ENCODE results near the gene DEF6. TPM values are rescaled to one million over a fixed set of nuclear protein-coding genes. Genes with fewer than 3 reads are reported as not detected.

The DEF6 gene
- total and polyA plus RNA-seq, 2 of the 13 experiments (the other 11 are each of a cell fraction or from before 2014, with no cell fraction given) = 5.2 to 10.0 TPM

DNA sequence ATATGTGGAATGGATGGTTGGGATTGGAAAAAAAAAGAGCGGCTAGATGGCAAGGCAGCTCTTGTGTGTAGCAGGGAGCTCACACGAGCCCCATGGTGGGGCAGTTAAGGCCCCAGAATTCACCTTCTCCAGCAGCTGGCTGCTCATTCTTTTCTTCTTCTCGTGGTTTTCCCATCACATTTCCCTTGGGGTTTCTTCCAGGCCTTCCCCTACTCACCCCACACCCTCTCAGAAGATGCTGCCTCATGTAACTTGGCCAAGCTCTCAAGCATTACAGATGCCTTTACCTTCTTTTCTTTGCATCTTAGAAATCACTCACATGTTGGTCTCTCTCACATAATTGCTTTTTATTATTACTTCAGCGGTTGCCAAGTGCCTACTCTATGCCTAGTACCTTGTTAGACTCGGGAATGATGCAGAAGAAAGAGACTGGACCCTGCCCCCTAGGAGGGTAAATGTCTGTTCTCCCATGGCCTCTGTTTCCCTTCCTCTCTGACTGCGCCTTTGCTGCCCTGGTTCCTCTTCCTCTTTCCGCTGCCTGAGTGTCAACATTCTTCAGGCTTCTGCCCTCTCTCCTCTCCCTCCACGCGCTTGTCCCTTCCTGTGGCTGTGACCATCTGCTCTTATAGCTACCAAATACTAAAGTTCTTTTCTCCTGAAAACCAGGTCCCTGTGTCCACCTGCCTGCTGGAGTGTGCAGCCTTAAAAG lies 73.3 kb downstream of the DEF6 start (continued):
- TF ChIP-seq, protein P1, sequence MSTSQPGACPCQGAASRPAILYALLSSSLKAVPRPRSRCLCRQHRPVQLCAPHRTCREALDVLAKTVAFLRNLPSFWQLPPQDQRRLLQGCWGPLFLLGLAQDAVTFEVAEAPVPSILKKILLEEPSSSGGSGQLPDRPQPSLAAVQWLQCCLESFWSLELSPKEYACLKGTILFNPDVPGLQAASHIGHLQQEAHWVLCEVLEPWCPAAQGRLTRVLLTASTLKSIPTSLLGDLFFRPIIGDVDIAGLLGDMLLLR (CRISPR knock-in tag; IDR thresholded peaks at IDR 0.05) = no peak
- TF ChIP-seq FOSL2 (CRISPR knock-in tag; IDR thresholded peaks at IDR 0.05) (no peak), ELF3 (CRISPR knock-in tag; IDR thresholded peaks at IDR 0.05) (peak; percentile 48; the same call in 1 of the 2 replicates), ZNF496 (CRISPR knock-in tag; IDR thresholded peaks at IDR 0.05; ENCODE audit: insufficient replicate concordance) (no peak), KDM4B (CRISPR knock-in tag; IDR thresholded peaks at IDR 0.05) (no peak), CHD4 (IDR thresholded peaks at IDR 0.05; ENCODE audit: borderline replicate concordance, low read length) (no peak), ETV6 (CRISPR knock-in tag; conservative IDR thresholded peaks at IDR 0.05) (0 out of 2 replicates have a peak, but pooled peaks have one; percentile 20), MIER3 (CRISPR knock-in tag; IDR thresholded peaks at IDR 0.05; ENCODE audit: borderline replicate concordance) (0 out of 2 replicates have a peak, but pooled peaks have one; percentile 13)
- TF ChIP-seq, protein P2, sequence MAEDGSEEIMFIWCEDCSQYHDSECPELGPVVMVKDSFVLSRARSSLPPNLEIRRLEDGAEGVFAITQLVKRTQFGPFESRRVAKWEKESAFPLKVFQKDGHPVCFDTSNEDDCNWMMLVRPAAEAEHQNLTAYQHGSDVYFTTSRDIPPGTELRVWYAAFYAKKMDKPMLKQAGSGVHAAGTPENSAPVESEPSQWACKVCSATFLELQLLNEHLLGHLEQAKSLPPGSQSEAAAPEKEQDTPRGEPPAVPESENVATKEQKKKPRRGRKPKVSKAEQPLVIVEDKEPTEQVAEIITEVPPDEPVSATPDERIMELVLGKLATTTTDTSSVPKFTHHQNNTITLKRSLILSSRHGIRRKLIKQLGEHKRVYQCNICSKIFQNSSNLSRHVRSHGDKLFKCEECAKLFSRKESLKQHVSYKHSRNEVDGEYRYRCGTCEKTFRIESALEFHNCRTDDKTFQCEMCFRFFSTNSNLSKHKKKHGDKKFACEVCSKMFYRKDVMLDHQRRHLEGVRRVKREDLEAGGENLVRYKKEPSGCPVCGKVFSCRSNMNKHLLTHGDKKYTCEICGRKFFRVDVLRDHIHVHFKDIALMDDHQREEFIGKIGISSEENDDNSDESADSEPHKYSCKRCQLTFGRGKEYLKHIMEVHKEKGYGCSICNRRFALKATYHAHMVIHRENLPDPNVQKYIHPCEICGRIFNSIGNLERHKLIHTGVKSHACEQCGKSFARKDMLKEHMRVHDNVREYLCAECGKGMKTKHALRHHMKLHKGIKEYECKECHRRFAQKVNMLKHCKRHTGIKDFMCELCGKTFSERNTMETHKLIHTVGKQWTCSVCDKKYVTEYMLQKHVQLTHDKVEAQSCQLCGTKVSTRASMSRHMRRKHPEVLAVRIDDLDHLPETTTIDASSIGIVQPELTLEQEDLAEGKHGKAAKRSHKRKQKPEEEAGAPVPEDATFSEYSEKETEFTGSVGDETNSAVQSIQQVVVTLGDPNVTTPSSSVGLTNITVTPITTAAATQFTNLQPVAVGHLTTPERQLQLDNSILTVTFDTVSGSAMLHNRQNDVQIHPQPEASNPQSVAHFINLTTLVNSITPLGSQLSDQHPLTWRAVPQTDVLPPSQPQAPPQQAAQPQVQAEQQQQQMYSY (CRISPR knock-in tag; IDR thresholded peaks at IDR 0.05) = no peak
- TF ChIP-seq, protein P3, sequence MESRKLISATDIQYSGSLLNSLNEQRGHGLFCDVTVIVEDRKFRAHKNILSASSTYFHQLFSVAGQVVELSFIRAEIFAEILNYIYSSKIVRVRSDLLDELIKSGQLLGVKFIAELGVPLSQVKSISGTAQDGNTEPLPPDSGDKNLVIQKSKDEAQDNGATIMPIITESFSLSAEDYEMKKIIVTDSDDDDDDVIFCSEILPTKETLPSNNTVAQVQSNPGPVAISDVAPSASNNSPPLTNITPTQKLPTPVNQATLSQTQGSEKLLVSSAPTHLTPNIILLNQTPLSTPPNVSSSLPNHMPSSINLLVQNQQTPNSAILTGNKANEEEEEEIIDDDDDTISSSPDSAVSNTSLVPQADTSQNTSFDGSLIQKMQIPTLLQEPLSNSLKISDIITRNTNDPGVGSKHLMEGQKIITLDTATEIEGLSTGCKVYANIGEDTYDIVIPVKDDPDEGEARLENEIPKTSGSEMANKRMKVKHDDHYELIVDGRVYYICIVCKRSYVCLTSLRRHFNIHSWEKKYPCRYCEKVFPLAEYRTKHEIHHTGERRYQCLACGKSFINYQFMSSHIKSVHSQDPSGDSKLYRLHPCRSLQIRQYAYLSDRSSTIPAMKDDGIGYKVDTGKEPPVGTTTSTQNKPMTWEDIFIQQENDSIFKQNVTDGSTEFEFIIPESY (CRISPR knock-in tag; IDR thresholded peaks at IDR 0.05) = peak; percentile 58; the same call in 1 of the 2 replicates
- TF ChIP-seq, protein P4, sequence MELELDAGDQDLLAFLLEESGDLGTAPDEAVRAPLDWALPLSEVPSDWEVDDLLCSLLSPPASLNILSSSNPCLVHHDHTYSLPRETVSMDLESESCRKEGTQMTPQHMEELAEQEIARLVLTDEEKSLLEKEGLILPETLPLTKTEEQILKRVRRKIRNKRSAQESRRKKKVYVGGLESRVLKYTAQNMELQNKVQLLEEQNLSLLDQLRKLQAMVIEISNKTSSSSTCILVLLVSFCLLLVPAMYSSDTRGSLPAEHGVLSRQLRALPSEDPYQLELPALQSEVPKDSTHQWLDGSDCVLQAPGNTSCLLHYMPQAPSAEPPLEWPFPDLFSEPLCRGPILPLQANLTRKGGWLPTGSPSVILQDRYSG (CRISPR knock-in tag; IDR thresholded peaks at IDR 0.05) = no peak
- TF ChIP-seq, protein P5, sequence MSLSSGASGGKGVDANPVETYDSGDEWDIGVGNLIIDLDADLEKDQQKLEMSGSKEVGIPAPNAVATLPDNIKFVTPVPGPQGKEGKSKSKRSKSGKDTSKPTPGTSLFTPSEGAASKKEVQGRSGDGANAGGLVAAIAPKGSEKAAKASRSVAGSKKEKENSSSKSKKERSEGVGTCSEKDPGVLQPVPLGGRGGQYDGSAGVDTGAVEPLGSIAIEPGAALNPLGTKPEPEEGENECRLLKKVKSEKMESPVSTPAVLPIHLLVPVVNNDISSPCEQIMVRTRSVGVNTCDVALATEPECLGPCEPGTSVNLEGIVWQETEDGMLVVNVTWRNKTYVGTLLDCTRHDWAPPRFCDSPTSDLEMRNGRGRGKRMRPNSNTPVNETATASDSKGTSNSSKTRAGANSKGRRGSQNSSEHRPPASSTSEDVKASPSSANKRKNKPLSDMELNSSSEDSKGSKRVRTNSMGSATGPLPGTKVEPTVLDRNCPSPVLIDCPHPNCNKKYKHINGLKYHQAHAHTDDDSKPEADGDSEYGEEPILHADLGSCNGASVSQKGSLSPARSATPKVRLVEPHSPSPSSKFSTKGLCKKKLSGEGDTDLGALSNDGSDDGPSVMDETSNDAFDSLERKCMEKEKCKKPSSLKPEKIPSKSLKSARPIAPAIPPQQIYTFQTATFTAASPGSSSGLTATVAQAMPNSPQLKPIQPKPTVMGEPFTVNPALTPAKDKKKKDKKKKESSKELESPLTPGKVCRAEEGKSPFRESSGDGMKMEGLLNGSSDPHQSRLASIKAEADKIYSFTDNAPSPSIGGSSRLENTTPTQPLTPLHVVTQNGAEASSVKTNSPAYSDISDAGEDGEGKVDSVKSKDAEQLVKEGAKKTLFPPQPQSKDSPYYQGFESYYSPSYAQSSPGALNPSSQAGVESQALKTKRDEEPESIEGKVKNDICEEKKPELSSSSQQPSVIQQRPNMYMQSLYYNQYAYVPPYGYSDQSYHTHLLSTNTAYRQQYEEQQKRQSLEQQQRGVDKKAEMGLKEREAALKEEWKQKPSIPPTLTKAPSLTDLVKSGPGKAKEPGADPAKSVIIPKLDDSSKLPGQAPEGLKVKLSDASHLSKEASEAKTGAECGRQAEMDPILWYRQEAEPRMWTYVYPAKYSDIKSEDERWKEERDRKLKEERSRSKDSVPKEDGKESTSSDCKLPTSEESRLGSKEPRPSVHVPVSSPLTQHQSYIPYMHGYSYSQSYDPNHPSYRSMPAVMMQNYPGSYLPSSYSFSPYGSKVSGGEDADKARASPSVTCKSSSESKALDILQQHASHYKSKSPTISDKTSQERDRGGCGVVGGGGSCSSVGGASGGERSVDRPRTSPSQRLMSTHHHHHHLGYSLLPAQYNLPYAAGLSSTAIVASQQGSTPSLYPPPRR (CRISPR knock-in tag; IDR thresholded peaks at IDR 0.05; ENCODE audit: borderline replicate concordance) = 0 out of 2 replicates have a peak, but pooled peaks have one; percentile 10
- TF ChIP-seq, protein P6, sequence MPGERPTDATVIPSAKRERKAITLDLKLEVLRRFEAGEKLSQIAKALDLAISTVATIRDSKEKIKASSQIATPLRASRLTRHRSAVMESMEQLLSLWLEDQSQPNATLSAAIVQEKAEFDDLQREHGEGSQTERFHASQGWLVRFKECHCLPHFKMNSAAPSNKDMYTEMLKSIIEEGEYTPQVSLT (CRISPR knock-in tag; IDR thresholded peaks at IDR 0.05; ENCODE audit: borderline replicate concordance, low read depth) = no peak

All from HepG2 (cell line).